K562 (cell line): ENCODE measurements around the gene PAQR4. TPM values are rescaled to one million over a fixed set of nuclear protein-coding genes. Genes with fewer than 3 reads are reported as not detected.

Source experiments
- ATF1 ChIP-seq, 2 experiments: fragments of 450-650 bp in 1 of 2; IDR thresholded peaks; 2 replicates each; pipeline ENCODE4 v1.6.1; 2016; ENCODE audit warnings: missing compliant biosample characterization in 1 of 2, missing genetic modification characterization in 1 of 2
- CTBP1 ChIP-seq: fragments of 450-650 bp; IDR thresholded peaks from 2 replicates; pipeline ENCODE4 v1.6.1; 2016; ENCODE audit warnings: borderline replicate concordance
- HIVEP1 ChIP-seq: fragments of 250-450 bp; sonication (Bioruptor Pico); IDR thresholded peaks from 2 replicates; pipeline ENCODE4 v1.4.0; 2020; ENCODE audit warnings: mild to moderate bottlenecking
- HNRNPUL1 ChIP-seq: fragments of 200-400 bp; formaldehyde crosslinking; IDR thresholded peaks from 2 replicates; pipeline ENCODE4 v1.6.1; 2017; ENCODE audit warnings: low read length
- JUN ChIP-seq, 2 experiments: sonication (generic) in 1 of 2; formaldehyde crosslinking in 1 of 2; IDR thresholded peaks; 2 replicates each; pipeline versions ENCODE4 v1.6.1 to v1.8.0; 2012 to 2022; ENCODE audit warnings: borderline replicate concordance in 2 of 2, mild to moderate bottlenecking in 2 of 2, improper control_type of control experiment in 1 of 2, low read depth in 1 of 2, low read length in 1 of 2, missing genetic modification reagents in 1 of 2
- KDM5B ChIP-seq: fragments of 200-600 bp; sonication (generic); IDR thresholded peaks from 2 replicates; pipeline ENCODE4 v1.6.1; 2012; ENCODE audit warnings: low read depth, mild to moderate bottlenecking, moderate library complexity, low read length, control low read depth, inconsistent platforms; ENCODE audit not compliant: insufficient replicate concordance
- LCOR ChIP-seq: sonication (generic); formaldehyde crosslinking; IDR thresholded peaks from 2 replicates; pipeline ENCODE4 v1.8.0; 2022; ENCODE audit warnings: mild to moderate bottlenecking, missing genetic modification reagents
- MIER1 ChIP-seq: fragments of 450-650 bp; IDR thresholded peaks from 2 replicates; pipeline ENCODE4 v1.6.1; 2016; ENCODE audit warnings: antibody characterized with exemption, mild to moderate bottlenecking, low read depth
- MTA1 ChIP-seq: fragments of 450-650 bp; IDR thresholded peaks from 2 replicates; pipeline ENCODE4 v1.6.1; 2017; ENCODE audit warnings: borderline replicate concordance
- POLR2AphosphoS2 ChIP-seq: IDR thresholded peaks from 2 replicates; pipeline ENCODE4 v1.6.1; 2012; ENCODE audit warnings: low read length, improper control_type of control experiment
- SNRNP70 ChIP-seq: fragments of 200-400 bp; formaldehyde crosslinking; optimal IDR thresholded peaks from 2 replicates; pipeline ENCODE3; 2017; ENCODE audit warnings: low read depth, low read length
- SRSF3 ChIP-seq: fragments of 200-400 bp; formaldehyde crosslinking; IDR thresholded peaks from 2 replicates; pipeline ENCODE4 v1.6.1; 2016; ENCODE audit warnings: mild to moderate bottlenecking, low read length, moderate library complexity; ENCODE audit not compliant: insufficient read depth
- ZBTB17 ChIP-seq: fragments of 450-650 bp; formaldehyde crosslinking; IDR thresholded peaks from 2 replicates; pipeline ENCODE4 v1.4.0; 2020; ENCODE audit warnings: mild to moderate bottlenecking
- ZBTB7A ChIP-seq: IDR thresholded peaks from 2 replicates; pipeline ENCODE4 v1.6.1; 2011; ENCODE audit warnings: low read depth, mild to moderate bottlenecking, low read length, moderate library complexity, borderline replicate concordance; ENCODE audit not compliant: control insufficient read depth
- polyA plus RNA-seq, 8 experiments: library from polyadenylated mRNA; depleted of rRNA in 4 of 8; stranded (reverse) in 5 of 8; unstranded in 3 of 8; fragments of >200 nt; fragmentation: Nextera tagmentation in 2 of 8; fragmentation: Illumina TruSeq in 1 of 8; extraction: Ambion mirVana in 2 of 8; extraction: Trizol in 1 of 8; gene quantifications; 2 replicates each; pipeline versions ENCODE4 v1.2.1 to v1.2.3, GENCODE V29; 2011 to 2014; ENCODE audit warnings: inconsistent platforms in 1 of 8, missing spikeins in 1 of 8
- total RNA-seq, 7 experiments: library from RNA; depleted of rRNA in 6 of 7; stranded (reverse); fragments of >200 nt in 6 of 7; fragmentation: Illumina TruSeq in 2 of 7; extraction: Trizol in 2 of 7; gene quantifications; 2 replicates each; pipeline versions ENCODE4 v1.2.1 to v1.2.3, GENCODE V29; 2011 to 2021; ENCODE audit warnings: low replicate concordance in 1 of 7
- TF ChIP-seq, protein P1 (sequence below): sonication (generic); formaldehyde crosslinking; IDR thresholded peaks from 2 replicates; pipeline ENCODE4 v1.8.1; 2023; ENCODE audit warnings: mild to moderate bottlenecking, missing genetic modification reagents, moderate library complexity
- TF ChIP-seq, protein P2 (sequence below): fragments of 250-450 bp; sonication (Bioruptor Pico); IDR thresholded peaks from 2 replicates; pipeline ENCODE4 v1.5.0; 2022; ENCODE audit warnings: mild to moderate bottlenecking
- TF ChIP-seq, protein P3 (sequence below): fragments of 250-450 bp; sonication (Bioruptor Pico); IDR thresholded peaks from 2 replicates; pipeline ENCODE4 v1.5.1; 2021; ENCODE audit warnings: mild to moderate bottlenecking
- TF ChIP-seq, protein P4 (sequence below): sonication (generic); formaldehyde crosslinking; IDR thresholded peaks from 2 replicates; pipeline ENCODE4 v1.5.0; 2020; ENCODE audit warnings: missing genetic modification reagents

PAQR4 gene
- total and polyA plus RNA-seq, 9 of the 15 experiments (the other 6 are each of a cell fraction or from before 2014, with no cell fraction given), result 0.62 to 40.4 (median 19.5) TPM

DNA sequence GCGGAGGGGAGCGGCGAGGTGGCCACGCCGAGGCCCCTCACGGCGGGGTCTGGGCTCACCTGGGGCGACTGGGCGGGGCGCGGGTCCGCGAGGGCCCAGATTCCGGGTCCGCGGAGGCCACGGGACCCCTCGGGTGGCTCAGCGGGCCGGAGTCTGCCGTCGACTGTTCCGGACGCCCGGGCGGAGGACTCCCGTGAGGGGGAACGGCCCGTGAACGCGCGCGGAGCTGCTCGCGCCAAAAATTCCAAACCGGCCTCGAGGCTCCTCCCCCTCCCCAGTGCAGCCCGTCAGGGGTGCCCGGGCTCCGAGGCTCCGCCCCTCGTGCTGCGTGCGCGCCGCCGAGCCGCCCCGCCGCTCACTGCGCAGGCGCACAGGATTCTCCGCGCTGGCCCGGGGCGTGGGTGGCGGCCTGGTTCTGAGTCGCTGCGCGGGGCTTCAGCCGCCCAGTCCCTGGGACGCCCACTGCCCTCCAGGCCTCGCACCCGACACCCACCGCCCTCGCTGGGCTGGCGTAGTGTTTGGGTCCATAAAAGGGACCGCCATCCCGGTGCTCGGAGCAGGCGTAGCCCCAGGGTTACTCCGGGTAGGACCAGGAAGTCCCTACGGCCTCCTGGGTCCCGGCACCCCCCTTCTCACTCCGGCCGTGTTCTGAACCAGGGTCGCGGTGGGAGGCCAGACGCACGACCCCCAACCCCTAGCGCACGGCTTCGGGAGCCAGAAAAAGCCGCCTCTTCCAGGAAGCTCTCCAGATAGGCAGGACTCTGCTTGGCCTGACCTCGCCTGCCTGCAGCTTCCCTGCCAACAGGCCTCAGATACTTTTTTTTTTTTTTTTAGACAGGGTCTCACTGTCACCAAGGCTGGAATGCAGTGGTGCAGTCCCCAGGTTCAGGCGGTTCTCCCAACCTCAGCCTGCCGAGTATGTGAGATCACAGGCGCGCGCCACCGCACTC is 11.4 kb downstream of the PAQR4 start, which contains the start of gene PKMYT1 (continued):
- TF ChIP-seq, protein P1, sequence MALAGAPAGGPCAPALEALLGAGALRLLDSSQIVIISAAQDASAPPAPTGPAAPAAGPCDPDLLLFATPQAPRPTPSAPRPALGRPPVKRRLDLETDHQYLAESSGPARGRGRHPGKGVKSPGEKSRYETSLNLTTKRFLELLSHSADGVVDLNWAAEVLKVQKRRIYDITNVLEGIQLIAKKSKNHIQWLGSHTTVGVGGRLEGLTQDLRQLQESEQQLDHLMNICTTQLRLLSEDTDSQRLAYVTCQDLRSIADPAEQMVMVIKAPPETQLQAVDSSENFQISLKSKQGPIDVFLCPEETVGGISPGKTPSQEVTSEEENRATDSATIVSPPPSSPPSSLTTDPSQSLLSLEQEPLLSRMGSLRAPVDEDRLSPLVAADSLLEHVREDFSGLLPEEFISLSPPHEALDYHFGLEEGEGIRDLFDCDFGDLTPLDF (CRISPR knock-in tag), result peak; percentile 84
- TF ChIP-seq MIER1 (0 out of 2 replicates have a peak, but pooled peaks have one; percentile 20), ZBTB7A (peak; percentile 63), ZBTB17 (peak; percentile 58; the same call in 1 of the 2 replicates), KDM5B (peak; percentile 75), JUN (IDR thresholded peaks at IDR 0.05; ENCODE audit: borderline replicate concordance, low read depth, low read length) (no peak), JUN (CRISPR knock-in tag; IDR thresholded peaks at IDR 0.05; ENCODE audit: borderline replicate concordance) (peak; percentile 28; the same call in 1 of the 2 replicates), POLR2AphosphoS2 (no peak; the same call in 1 of the 2 replicates), ATF1 (CRISPR knock-in tag; IDR thresholded peaks at IDR 0.05) (no peak), ATF1 (tag; IDR thresholded peaks at IDR 0.05) (no peak), HIVEP1 (no peak), SNRNP70 (no peak), MTA1 (peak; percentile 39; the same call in 1 of the 2 replicates), CTBP1 (peak; percentile 65), SRSF3 (peak; percentile 84; the same call in 1 of the 2 replicates), LCOR (0 out of 2 replicates have a peak, but pooled peaks have one; percentile 7), HNRNPUL1 (no peak)
- TF ChIP-seq, protein P2, sequence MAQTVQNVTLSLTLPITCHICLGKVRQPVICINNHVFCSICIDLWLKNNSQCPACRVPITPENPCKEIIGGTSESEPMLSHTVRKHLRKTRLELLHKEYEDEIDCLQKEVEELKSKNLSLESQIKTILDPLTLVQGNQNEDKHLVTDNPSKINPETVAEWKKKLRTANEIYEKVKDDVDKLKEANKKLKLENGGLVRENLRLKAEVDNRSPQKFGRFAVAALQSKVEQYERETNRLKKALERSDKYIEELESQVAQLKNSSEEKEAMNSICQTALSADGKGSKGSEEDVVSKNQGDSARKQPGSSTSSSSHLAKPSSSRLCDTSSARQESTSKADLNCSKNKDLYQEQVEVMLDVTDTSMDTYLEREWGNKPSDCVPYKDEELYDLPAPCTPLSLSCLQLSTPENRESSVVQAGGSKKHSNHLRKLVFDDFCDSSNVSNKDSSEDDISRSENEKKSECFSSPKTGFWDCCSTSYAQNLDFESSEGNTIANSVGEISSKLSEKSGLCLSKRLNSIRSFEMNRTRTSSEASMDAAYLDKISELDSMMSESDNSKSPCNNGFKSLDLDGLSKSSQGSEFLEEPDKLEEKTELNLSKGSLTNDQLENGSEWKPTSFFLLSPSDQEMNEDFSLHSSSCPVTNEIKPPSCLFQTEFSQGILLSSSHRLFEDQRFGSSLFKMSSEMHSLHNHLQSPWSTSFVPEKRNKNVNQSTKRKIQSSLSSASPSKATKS (CRISPR knock-in tag), result no peak
- TF ChIP-seq, protein P3, sequence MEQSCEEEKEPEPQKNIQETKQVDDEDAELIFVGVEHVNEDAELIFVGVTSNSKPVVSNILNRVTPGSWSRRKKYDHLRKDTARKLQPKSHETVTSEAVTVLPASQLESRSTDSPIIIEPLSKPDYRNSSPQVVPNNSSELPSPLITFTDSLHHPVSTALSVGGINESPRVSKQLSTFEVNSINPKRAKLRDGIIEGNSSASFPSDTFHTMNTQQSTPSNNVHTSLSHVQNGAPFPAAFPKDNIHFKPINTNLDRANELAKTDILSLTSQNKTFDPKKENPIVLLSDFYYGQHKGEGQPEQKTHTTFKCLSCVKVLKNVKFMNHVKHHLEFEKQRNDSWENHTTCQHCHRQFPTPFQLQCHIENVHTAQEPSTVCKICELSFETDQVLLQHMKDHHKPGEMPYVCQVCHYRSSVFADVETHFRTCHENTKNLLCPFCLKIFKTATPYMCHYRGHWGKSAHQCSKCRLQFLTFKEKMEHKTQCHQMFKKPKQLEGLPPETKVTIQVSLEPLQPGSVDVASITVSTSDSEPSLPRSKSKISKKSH (CRISPR knock-in tag), result no peak
- TF ChIP-seq, protein P4, sequence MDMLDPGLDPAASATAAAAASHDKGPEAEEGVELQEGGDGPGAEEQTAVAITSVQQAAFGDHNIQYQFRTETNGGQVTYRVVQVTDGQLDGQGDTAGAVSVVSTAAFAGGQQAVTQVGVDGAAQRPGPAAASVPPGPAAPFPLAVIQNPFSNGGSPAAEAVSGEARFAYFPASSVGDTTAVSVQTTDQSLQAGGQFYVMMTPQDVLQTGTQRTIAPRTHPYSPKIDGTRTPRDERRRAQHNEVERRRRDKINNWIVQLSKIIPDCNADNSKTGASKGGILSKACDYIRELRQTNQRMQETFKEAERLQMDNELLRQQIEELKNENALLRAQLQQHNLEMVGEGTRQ (CRISPR knock-in tag), result no peak
